Stimulated activated CD4-positive, alpha-beta T cell treated with anti-CD3 and anti-CD28 coated beads, Interleukin-2, amount 100 ng/mL, for 48 hours (primary cell): ENCODE results near the gene UNG.
A peak's percentile ranks its signal among the peaks of the same experiment; 100 is the strongest.

ENCODE experiments used
- DNase-seq, 2 donors: peaks; one replicate each; pipeline ENCODE4 v3.0.0-alpha.2; 2020

UNG gene

DNA sequence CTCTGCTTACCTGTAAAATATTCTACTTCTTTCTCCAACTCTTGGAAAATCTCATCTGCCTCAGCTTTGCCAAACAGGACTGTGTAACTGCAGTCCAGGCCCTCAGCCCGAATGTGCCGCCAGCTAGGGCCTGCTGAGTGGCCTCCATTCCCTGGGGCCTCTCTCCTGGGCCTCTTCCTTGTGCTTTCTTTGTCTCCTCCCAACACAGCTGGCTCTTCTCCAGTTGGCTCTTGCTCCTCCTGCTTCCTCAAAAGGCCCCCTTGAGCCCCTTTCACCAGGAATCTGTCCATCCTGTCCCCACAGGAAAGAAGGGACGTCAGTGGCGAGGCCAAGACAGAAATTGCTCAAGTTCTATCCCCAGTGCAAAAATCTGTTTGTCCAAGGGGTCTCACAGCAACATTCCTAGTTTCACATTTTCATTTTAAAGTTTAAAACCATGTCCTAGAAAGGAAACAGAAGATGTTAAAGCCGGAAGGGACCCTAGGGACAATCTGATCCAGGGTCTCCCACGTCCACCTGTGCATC lies 4.8 kb upstream of the UNG start:
- no peak for DNase-seq

DNA sequence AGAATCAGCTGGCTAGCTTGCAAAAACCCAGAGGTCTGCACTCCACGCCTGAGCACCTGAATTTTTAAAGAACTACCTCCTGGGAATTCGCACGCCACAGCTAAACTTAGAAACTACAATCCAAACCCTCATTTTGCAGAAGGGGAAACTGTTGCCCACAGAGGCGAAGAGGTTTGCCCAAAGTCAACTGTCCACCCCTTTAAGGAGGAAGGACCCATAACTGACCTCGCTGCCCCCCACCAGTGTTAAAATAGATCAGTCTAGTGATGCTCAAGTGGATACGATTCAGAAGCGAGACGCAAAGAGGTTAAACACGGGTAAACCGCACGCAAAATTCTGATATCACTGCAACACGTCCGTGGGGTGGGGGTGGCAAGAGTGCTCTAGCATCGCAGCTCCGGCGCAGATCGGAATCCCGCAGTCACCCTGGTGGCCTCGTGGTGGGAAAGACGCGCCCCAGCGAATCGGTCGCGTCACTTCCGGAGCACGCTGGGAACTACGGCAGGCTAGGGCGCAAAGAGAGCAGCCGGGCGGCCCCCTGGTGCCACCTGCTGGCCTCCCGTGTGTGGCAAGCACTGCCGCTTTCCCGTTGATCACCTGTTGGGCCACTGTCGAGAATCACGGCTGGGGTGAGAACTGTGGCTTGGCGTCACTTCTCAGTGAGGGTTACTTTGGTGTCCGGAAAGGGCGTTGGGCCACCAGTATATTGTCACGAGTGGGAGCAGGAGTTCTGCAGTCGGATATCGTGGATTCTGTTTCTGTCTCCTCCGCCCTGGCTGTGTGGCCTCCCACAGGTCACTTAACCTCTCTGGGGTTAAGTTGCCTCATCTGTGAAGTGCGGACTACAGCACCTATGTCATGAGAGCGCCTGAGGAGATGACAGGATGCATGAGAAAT lies 4.1 kb upstream of the UNG start, which contains the start of gene ALKBH2:
TSS of gene ALKBH2 (minus strand) at position 451 of the 897 bp plus-strand sequence. CDS start 686 bp downstream, outside the sequence.
- DNase-seq: peak; percentile 92 to 94

DNA sequence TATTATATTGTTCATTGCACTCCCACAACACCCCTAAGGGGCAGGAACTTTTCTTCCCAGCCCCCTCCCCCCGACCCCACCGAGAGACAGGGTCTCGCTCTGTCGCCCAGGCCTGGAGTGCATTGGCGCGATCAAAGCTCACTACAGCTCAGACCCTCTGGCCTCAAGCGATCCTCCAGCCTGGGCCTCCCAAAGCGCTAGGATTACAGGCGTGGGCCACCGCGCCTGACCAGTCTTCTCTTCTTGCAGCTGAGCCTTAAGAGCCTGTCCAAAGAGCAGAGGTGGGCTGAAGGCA lies 310 bp upstream of the UNG start:
- no peak for DNase-seq

DNA sequence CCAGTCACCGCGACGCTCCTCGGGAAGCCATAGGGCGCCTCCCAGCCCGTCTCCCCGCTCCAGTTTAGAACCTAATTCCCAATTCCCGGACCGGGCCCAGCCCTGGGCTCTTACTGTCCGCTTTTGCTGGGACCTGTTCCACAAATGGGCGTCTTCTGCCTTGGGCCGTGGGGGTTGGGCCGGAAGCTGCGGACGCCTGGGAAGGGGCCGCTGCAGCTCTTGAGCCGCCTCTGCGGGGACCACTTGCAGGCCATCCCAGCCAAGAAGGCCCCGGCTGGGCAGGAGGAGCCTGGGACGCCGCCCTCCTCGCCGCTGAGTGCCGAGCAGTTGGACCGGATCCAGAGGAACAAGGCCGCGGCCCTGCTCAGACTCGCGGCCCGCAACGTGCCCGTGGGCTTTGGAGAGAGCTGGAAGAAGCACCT lies 797 bp downstream of the UNG start:
- no peak for DNase-seq

DNA sequence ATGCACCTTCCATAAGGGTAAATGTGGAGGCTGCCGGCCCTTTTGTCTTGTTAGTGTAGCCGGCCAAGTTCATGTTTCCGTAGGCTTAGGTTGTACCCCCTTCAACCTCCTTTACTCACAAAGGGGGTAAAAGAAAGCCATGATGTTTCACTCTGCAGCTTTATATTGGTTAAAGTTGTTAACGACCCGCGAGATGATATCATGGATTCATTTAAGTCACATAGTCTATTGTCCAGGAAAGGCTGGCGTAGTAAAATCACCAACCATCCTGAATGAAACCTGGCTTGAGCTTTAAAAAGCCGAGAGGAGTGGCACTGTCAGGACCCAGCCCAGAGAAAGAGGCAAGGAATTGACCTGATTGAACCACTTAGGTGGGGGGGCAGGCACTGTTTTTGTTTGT lies 1.3 kb downstream of the UNG start:
- no peak for DNase-seq

DNA sequence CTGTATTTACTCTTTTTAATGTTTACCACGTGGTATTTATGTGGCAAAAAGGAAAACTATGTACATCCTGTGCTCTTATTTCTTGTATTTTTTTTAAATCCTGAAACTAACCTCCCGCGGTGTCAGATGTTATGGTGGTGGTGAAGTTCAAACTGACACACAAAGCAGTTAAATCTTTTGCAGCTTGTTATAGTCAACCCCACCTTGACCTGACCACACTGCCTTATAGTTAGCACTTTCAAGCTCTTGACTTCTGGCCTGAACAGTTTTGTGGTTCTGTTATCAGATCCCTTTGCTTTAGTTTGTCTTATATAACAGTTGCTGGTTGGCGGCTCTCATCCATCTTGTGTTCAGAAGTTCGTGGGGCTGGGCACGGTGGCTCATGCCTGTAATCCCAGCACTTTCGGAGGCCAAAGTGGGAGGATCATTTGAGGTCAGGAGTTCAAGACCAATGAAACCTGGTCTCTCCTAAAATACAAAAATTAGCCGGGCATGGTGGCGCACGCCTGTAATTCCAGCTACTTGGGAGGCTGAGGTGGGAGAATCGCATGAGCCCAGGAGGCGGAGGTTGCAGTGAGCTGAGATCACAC lies 2.1 kb downstream of the UNG start:
- no peak for DNase-seq

DNA sequence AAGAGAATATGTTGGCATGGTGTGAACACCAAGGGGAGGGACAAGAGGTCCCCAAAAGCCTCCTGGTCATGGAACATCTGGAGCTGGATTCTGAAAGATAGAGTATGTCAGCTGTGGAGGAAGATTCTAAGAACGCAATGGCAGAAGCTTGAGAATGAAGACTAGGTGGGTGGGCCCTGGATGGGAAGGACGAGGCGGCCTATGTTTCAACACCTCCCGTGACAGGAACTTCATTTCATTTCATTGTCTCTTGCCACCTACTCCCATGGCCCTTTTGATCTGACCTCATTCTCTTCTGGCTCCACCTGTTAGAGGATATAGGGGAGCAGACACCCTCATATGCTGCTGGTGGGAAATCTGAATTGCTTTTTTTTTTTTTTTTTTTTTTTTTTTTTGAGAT lies 3.3 kb downstream of the UNG start:
- DNase-seq: no peak

DNA sequence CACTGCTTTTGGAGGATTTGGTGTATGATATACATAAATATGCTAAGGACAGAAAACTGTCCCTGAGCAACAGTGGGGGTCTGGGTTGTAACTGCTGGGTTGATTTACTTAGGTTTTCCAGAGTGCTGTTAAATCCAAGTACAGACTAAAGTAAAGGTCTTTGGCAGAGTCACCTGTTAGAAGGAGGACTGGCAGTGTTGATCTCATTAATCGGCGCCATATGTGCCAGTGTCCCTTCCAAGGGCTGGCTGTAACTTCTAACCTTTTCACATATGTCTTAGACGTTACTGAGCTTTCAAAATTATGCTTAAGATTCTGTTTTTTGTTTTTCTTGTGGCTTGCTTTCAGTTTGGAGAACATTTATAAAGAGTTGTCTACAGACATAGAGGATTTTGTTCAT lies 5.1 kb downstream of the UNG start:
- DNase-seq: no peak

DNA sequence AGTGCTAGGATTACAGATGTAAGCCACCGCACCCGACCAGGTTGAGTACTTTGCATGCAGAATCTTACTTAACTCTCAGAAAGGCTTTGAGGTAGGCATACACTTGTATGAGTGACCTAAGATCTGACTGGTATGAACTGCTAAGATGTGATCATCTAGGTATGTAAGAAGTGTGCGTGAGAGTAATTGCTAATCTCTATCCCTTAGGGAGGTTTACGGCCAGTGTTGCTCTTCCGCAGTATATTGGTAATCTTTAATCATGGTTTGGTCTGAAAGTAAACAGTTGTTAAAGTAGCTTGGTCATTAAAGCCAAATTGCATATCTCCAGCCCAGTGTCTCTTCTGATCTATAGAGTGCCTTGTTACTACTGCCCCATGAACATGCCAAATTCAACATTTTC lies 7.8 kb downstream of the UNG start:
- no peak for DNase-seq

DNA sequence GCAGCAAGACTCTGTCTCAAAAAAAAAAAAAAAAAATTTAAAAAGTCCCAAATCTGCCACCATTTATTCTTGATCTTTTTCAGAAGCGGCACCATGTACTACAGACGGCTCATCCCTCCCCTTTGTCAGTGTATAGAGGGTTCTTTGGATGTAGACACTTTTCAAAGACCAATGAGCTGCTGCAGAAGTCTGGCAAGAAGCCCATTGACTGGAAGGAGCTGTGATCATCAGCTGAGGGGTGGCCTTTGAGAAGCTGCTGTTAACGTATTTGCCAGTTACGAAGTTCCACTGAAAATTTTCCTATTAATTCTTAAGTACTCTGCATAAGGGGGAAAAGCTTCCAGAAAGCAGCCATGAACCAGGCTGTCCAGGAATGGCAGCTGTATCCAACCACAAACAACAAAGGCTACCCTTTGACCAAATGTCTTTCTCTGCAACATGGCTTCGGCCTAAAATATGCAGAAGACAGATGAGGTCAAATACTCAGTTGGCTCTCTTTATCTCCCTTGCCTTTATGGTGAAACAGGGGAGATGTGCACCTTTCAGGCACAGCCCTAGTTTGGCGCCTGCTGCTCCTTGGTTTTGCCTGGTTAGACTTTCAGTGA lies 12.5 kb downstream of the UNG start:
- DNase-seq: no peak

DNA sequence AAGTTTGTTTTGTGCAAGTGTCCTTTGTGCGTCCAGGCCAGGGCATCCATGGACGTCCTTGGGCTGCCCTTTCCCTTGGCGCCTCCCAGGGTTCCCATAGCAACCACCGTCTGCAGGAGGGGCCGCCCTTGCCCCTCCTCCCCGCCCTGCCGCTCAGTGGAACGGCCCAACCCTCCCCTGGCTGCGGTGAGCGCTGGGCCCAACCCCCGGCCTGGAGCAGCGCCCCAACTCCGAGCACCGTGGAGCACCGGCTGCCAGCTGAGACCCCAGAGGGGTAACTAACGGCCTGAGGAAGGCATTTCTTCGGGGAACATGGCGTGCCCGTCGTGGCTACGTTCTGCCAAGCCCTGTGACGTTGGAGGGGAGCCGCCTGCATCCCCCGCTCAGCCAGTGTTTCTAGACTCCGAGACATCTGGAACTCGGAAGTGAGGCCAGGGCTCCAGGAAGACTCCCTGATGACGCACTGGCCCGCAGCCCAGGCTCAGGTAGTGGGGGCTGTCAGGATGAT lies 13.6 kb downstream of the UNG start:
- DNase-seq: peak; percentile 29 to 38

DNA sequence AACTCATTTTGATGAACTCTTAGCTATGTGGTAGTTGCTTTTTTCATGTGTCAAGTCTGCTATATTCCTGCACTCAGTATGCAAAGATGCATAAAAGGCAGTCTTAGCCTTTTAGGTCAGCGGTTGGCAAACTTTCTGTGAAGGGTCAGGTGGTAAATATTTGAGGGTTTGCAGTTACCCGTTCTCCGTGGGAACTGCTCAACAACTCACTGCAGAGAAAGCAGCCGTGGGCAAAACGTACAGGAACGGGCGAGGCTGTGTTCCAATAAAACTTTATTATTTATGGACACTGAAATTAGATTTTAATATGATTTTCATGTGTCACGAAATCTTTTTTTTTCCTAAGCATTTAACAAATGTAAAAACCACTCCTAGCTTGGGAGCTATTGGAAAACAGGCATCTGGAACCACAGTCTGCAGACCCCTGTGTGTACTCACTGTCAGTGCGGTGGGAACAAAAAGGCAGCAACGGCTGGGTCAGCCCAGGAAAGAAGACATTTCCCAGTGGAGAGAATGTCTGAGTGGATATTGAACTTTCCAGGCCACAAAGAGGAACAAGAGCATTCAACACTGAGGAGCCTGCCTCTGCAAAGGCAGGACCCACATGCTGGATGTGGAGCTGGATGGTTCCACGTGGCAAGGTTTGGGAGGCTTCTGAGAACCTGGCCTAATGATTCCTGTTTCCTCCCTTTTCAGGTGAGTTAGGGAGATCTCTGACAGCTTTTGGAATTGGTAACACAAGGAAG lies 15.5 kb downstream of the UNG start:
- no peak for DNase-seq

DNA sequence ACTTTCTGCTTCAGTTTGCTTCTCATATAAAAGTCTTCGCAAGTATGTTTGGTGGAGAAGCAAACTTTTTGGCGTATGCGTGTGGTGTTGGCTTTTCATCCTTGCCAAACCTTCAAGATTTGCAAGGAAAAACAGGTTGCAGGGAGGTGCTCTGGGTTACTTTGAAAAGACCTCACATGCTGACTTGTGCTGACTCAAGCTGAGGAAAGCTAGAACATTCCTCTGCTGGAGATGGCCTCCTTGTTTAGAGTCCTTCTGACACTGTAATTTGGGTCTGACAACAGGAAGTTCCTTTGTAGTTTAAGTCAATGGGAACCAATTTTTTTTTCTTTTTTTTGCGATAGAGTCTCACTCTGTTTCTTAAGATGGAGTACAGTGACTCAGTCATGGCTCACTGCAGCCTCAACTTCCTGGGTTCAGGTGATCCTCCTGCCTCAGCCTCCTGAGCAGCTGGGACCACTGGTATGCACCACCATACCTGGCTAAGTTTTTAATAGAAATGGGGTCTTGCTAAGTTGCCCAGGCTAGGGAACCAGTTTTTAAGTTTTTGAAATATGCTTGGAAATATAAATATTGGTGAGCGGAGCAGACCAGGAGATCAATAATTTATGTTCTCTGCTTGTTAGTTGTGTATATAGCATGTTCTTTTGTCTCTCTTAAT lies 16.4 kb downstream of the UNG start:
- no peak for DNase-seq

DNA sequence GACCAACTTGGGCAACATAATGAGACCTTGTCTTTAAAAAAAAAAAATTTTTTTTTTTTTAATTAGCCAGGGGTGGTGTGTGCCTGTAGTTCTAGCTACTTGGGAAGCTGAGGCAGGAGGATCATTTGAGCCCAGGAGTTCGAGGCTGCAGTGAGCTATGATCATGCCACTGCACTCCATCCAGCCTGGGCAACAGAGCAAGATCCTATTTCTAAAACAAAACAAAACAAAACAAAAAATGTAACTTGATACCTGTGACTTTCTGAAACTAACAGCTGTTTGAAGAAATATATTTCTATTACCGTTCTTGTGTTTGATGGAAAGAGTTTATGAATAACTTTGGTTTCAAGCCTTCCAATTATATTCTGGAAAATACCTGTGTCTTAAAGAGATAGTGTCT lies 17.2 kb downstream of the UNG start:
- DNase-seq: no peak

DNA sequence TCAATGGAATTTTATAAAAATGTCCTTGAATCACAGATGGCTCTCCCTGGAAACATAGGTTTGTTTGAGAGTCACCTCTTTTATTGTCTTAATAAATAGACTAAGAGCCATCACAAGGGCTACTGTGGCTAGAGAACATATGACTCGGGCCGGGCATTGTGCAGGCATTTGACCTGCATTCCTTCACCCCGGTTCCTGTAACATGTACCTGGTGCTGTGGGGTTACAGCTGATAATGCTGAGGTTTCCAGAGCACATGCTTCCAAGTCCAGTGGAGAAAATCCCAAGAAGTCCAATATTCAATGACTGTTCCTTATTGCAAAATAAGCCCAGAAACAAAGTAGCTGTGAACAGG lies 18.0 kb downstream of the UNG start:
- DNase-seq: no peak

DNA sequence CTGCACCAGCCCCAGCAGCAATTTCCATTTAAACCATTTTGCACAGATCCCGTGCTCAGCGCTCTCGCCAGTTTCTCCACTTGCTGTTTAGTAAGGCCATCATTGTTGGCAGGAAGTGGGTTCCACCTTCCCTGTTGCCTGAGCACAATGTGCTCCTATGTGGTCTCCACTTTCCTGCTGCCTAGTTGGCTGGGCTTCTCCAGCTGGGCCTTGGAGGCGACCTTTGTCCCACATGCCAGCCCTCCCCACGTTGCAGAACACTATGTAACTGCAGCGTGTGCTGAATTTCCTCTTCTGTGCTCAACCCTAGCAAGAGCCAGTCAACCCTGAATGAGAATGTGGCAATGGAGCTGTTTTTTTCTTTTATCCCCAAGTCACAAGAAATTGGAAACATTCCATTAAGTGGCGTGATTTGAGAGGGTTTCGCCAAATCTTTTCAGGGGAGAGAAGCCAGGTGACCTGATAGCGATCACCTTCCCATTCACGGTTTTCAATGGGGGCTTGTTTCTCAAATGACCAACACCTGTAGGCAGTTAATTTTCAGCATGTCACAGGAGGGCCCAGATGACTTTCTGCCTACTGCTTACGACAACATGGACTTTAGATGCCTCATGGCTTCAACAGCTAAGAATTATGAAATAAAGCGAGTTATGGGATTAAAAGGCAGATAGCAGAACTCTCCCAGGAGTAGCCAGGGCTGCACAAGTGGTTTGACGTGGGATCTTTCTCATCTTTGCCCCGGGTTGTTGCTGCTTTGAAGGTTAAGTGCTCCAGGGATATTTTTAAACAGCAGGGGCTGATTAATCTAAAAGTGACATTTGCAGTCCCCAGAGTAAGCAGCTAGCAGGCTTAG lies 18.6 kb downstream of the UNG start, which contains the start of gene ACACB:
TSS of gene ACACB (plus strand) at position 830 of the 853 bp plus-strand sequence. CDS start 22,819 bp downstream, outside the sequence.
- DNase-seq: no peak

DNA sequence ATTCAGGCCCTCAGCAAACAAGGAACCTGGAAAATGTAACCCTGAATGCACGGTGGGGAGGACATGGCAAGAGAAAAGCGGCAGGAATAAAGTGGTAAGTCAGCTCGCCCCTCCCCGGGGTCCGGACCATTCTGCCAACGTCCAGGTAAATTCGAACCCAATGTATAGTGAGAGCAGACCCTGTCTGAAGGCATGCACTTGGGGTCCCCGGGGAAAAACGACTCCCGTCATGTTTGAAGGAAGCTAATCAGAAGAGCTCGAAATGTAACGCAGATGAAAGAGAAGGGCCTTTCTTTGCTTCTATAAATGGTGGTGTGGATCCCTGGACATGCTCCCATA lies 19.2 kb downstream of the UNG start:
- no peak for DNase-seq

DNA sequence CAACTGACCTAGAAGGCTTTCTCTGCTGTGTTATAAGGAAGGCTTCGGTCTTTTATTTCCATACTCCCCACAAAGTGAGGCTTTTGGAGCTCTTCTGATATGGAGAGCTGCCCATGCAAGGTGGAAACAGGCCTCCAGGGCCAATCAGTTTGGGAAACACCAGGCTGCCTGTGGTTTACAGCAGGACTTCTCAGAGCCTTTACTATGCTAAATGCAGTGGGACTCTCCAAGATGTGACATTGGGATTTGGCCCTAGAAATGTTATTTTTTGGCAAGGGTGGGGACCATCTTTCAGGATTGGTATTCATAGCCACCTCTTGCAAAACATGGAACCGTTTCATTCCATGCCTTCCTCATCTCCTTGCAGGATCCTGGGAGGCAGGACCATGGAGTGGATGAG lies 22.7 kb downstream of the UNG start:
- DNase-seq: no peak

DNA sequence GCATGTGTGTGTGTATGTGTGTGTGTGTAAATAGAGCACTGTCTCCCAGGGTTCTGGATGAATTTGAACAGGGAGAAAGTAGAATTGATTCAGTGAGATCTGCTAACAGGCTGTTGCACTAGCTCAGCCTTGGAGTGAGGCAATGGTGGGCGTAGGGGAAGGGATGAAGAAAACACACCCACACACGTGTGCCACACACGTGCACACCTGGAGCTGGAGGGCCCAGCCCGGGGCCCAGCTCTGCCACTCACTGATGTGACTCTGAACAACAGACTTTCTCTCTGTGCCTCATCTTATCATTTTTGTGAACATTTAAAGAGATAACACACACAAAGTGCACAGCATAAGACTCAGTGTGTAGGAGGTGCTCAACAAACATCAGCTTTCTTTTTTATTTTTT lies 23.2 kb downstream of the UNG start:
- no peak for DNase-seq

DNA sequence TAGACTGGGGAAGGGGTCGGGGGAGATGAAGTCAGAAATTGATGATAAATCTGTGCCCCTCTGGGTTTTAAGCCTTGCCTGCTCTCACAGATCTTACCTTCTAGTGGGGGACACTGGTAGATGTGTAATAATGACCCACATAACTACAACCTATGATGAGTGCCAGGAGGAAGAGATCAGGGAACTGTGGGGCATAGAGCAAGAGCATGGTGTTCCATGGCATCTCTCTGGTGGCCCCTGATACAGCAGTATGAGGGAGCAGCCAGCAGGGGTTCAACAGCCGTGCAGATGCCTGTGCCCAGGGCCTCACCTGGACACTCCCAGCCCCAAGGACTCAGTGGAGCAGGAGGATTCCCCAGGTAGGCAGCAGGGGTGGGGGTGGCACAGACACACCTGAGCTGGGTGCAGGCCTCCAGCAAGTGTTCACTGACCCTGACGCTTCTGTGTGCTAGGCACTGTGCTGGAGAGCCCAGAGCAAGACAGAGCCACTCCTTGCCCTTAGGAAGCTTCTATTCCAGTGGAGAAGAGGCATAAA lies 24.0 kb downstream of the UNG start:
- no peak for DNase-seq
